GM12873 (cell line): ENCODE results near the gene ARNT2.

Experiments
- TF ChIP-seq, protein P1 (sequence below): IDR thresholded peaks from 2 replicates; pipeline ENCODE4 v1.5.1; 2012; ENCODE audit warnings: low read depth, mild to moderate bottlenecking, moderate library complexity, low read length, control low read depth; ENCODE audit not compliant: insufficient read depth; ENCODE audit errors: missing control alignments

Gene ARNT2

DNA sequence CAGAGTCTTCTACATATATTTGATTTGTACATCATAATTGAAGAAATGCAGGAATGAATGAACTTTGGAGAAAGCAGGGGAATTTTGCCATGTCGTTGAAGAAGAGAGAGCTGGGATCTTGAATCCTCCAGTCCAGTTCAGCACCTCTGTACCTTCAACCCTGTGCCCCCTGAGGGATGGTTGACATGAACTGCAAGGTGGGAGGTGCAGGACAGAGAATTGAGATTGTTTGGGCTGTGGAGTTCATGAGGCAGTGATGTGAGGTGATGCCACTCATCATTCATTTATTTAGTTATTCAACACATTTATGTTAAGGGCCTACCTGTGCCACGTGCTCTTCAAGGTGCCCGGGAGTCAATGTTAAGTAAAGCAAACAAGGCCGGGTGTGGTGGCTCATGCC is 104.6 kb downstream of the ARNT2 start:
- TF ChIP-seq, protein P1, sequence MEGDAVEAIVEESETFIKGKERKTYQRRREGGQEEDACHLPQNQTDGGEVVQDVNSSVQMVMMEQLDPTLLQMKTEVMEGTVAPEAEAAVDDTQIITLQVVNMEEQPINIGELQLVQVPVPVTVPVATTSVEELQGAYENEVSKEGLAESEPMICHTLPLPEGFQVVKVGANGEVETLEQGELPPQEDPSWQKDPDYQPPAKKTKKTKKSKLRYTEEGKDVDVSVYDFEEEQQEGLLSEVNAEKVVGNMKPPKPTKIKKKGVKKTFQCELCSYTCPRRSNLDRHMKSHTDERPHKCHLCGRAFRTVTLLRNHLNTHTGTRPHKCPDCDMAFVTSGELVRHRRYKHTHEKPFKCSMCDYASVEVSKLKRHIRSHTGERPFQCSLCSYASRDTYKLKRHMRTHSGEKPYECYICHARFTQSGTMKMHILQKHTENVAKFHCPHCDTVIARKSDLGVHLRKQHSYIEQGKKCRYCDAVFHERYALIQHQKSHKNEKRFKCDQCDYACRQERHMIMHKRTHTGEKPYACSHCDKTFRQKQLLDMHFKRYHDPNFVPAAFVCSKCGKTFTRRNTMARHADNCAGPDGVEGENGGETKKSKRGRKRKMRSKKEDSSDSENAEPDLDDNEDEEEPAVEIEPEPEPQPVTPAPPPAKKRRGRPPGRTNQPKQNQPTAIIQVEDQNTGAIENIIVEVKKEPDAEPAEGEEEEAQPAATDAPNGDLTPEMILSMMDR = no peak

DNA sequence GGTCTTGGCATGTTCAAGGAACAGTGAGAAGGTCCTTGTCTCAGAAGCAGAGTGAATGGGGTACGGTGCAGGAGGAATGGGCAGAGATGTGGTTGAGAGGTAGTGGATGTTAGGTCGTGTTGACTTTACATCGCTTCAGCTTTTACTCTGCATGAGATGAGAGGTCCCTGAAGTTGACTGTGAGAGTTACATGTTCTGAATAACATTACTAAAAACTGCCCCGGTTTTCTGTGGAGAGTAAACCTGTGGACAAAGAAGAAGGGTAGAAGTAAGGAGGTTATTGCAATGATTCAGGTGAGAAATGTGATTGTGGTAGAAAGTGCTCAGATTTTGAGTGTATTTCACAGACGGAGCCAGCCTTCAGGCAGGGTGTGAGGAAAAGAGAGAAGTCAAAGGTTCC is 105.6 kb downstream of the ARNT2 start:
- TF ChIP-seq, protein P1 = no peak

DNA sequence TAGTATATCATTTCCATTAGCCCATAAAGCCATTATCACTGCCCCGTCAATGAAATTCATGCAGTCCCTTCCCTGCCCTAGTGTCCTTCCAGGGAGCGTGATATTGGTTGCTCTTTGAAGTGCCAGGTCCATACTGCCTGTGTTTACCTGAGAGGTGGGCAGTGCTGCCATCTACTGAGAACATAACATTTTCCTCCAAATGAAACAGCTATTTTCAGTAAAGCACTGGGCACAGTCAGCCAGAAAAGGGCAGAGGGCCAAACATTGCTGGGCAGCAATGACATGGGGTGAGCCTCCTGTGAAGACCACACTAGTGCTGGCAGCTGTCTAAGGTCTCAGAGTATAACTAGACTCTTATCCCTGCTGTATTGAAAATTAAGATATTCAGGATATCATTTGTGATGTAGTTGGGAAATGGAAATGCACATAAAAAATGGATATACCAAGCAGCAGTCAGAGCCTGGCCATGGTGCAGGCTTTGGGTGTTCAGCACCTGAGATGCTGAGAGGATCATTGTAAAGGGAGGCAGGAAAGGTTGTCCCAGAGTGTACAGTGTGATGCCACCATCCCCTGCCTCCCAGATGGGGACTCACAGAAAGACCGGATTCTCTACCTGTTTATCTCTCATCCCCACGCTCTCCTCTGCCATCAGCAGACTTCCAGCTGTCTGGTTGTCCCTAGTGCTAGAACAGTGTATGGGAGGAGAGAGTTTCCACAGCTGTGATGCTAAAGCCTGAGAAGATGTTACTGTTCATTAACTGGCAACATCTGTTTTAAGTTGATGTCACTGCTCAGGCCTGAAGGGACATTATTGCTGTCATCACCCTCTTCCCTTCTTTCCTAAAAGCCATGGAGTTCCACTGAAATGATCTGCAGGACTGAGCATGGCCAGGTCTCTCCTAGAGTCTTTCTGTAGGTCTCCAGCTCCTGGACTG is 108.8 kb downstream of the ARNT2 start:
- TF ChIP-seq, protein P1 = no peak

DNA sequence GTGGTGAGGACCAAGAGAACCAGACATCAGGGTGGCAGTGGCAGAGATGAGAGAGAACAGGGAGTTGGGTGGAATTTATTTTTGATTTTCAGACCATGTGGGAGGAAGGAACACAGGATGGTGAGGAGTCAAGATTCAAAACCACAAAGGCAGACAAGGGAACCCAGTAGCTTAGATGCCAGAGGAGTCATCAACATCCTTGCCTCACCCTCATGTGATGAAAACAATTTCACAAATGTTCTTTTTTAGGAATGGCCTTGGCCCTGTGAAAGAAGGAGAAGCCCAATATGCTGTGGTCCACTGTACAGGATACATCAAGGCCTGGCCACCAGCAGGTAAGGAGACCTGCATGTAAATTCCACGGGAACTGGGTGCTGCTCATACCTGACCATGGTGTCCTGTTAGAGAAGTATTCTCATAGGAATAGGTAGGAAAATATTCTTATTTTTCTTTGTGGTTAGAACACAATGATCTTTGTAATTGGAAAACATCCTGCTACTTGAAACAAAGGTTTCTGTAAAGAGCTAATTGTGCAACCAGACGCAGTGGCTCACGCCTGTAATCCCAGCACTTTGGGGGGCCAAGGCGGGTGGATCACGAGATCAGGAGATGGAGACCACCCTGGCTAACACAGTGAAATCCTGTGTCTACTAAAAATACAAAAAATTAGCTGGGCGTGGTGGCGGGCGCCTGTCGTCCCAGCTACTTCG is 110.0 kb downstream of the ARNT2 start:
- TF ChIP-seq, protein P1 = no peak

DNA sequence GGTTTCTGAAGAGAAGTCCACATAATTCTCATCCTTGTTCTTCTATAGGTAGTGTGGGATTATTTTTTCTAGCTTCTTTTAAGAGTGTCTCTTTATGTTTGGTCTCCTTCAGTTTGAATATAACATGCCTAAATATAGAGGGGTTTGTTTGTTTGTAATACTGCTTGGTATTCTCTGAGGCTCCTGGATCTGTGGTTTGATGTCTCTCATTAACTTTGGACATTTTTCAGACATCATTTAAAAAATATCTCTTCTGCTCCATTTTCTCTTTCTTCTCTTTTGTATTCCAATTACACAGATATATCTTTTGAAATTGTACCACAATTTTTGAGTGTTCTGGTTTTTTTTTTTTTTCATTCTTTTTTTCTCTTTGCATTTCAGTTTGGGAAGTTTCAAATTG is 113.1 kb downstream of the ARNT2 start:
- TF ChIP-seq, protein P1 = no peak

DNA sequence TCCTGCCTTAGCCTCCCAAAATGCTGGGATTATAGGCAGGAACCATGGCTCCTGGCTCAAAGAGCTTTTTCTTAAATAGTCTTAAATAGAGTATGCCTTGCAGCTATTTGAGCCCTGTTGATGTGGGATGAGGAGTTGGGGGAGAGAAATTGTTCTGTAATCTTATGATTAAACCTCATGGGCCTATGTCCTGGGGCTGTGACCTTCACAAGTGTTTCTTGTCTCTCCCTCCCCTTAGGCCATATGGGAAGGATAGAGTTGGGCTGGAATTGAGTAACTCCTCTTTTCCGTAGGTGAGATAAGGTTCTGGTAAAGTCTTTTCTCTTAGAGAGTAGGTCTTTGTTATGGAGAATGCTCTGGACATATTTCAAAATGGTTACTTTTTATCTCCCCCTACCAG is 114.3 kb downstream of the ARNT2 start:
- TF ChIP-seq, protein P1 = no peak

DNA sequence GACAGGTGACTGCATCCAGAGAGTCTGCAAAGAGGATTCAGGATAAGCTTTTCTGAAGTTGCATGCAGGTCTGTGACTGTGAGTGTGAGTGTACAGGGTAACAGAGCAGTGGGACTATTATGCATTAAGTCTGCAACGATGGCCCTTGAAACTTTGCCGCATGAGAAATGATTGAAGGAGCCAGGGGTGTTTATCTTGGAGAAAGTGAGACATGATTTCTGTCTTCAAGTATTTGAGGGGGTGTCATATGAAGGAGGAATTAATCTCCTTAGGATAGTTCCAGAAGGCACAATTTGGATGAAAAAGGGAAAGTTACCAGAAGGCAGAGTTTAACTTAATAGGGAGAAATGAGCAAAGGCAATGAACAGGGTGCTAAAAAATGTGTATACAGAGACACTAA is 119.6 kb downstream of the ARNT2 start:
- TF ChIP-seq, protein P1 = no peak
